Panc1 (cell line): ENCODE data around the gene TRIM41. TPM values are rescaled to one million over a fixed set of nuclear protein-coding genes. Genes with fewer than 3 reads are reported as not detected.

Source experiments
- ATAC-seq: fragments of 200-7000 bp; cut with Tn5 transposase; 2 replicates; pipeline ENCODE4 v1.9.1; 2020; ENCODE audit warnings: mild to moderate bottlenecking, moderate library complexity
- BruUV-seq: library from RNA; stranded (reverse); fragments of 400-500 nt; replicated peaks from 2 replicates; lab custom pipeline; 2021; lab: Mats Ljungman, UMichigan
- CTCF ChIA-PET: fragments of 300-600 bp; sonication (Branson Sonifier 250); formaldehyde crosslinking; loops from one replicate; lab custom pipeline; 2022; ENCODE audit warnings: antibody characterized with exemption; lab: Charles Lee
- POLR2A ChIA-PET: fragments of 300-600 bp; sonication (Branson Sonifier 250); formaldehyde crosslinking; loops from one replicate; lab custom pipeline; 2022; ENCODE audit warnings: antibody characterized with exemption; lab: Charles Lee
- DNase-seq: peaks from one replicate; pipeline ENCODE4 v3.0.0-alpha.2; 2010; ENCODE audit warnings: low read depth, low spot score
- H3K27ac ChIP-seq: 2 replicates; pipeline ENCODE4 v1.5.1; 2011; ENCODE audit warnings: mild to moderate bottlenecking, low read length, inconsistent platforms
- H3K27me3 ChIP-seq: fragments of 200-500 bp; sonication (Bioruptor generic); 2 replicates; pipeline ENCODE4 v1.6.0; 2014; ENCODE audit warnings: low read length, inconsistent platforms; ENCODE audit not compliant: control insufficient read depth, insufficient read depth
- H3K36me3 ChIP-seq: fragments of 200-500 bp; sonication (Bioruptor generic); 2 replicates; pipeline ENCODE4 v1.5.1; 2014; ENCODE audit warnings: inconsistent platforms, mild to moderate bottlenecking, low read length, moderate library complexity; ENCODE audit not compliant: control insufficient read depth, insufficient read depth
- H3K4me1 ChIP-seq: 2 replicates; pipeline ENCODE4 v1.5.1; 2011; ENCODE audit warnings: inconsistent platforms, mild to moderate bottlenecking, low read length, moderate library complexity; ENCODE audit not compliant: control insufficient read depth, insufficient read depth
- H3K4me3 ChIP-seq, 2 experiments: 2 replicates each; pipeline ENCODE4 v1.5.1; 2011 to 2012; ENCODE audit warnings: low read depth in 2 of 2, low read length in 2 of 2, mild to moderate bottlenecking in 2 of 2, inconsistent platforms in 1 of 2, moderate library complexity in 1 of 2
- H3K9me3 ChIP-seq: fragments of 200-500 bp; sonication (Bioruptor generic); 2 replicates; pipeline ENCODE4 v1.5.1; 2014; ENCODE audit warnings: low read depth, mild to moderate bottlenecking, inconsistent platforms, low read length, moderate library complexity; ENCODE audit not compliant: control insufficient read depth, insufficient read depth
- CTCF ChIP-seq: fragments of 450-650 bp; IDR thresholded peaks from 2 replicates; pipeline ENCODE4 v1.5.1; 2017; ENCODE audit warnings: mild to moderate bottlenecking
- POLR2AphosphoS5 ChIP-seq: IDR thresholded peaks from 2 replicates; pipeline ENCODE4 v1.6.1; 2012; ENCODE audit warnings: mild to moderate bottlenecking, low read depth, low read length, moderate library complexity
- SIN3A ChIP-seq: IDR thresholded peaks from 2 replicates; pipeline ENCODE4 v1.6.1; 2012; ENCODE audit warnings: low read depth, mild to moderate bottlenecking, low read length, moderate library complexity, borderline replicate concordance; ENCODE audit not compliant: insufficient read depth
- TCF7L2 ChIP-seq: IDR thresholded peaks from 2 replicates; pipeline ENCODE4 v1.6.1; 2011; ENCODE audit warnings: mild to moderate bottlenecking, low read depth, low read length, inconsistent platforms
- in situ Hi-C: cut with HindIII; loops from 2 replicates; pipeline ENCODE4 v1.10.0; 2016; ENCODE audit warnings: low sequenced_read_pairs, low pct_unique_long_range_greater_than_20kb
- intact Hi-C: fragments of 100-400 bp; cut with micrococcal nuclease; formaldehyde crosslinking; loops from one replicate; pipeline ENCODE4 v1.10.0; 2022; ENCODE audit not compliant: unreplicated experiment
- total RNA-seq: library from RNA; stranded (reverse); gene quantifications from one replicate; pipeline ENCODE4 v1.2.1, GENCODE V29; 2021; ENCODE audit not compliant: unreplicated experiment
- TF ChIP-seq, protein P1 (sequence below), 2 experiments: IDR thresholded peaks; 2 replicates each; pipeline ENCODE4 v1.6.1; 2011 to 2012; ENCODE audit warnings: low read depth in 2 of 2, control low read depth in 1 of 2, low read length in 1 of 2, mild to moderate bottlenecking in 1 of 2, moderate library complexity in 1 of 2; ENCODE audit not compliant: insufficient read depth in 1 of 2

Gene TRIM41
- total RNA-seq, 1 experiment from 2014 or later = 58.3 TPM

- H3K4me1 ChIP-seq = peaks cover 17% of the 10 kb centered on the region
- H3K27ac ChIP-seq = peak overlapping the region; percentile 81
- CTCF ChIA-PET = no interaction called here
- no peaks in the 10 kb centered on the region for H3K9me3 ChIP-seq
- no peaks in the 10 kb centered on the region for H3K27me3 ChIP-seq
- DNase-seq = no peak
- BruUV-seq = TSS peak; percentile 89
- H3K36me3 ChIP-seq = no peaks in the 10 kb centered on the region
- POLR2A ChIA-PET = interaction anchor here (0.6 to 1.8 kb wide), 4 partner anchors 8 to 51 kb away, joined by 4 to 14 read pairs (median 6); partner anchors contain the start of genes RACK1 and TRIM41
- TF ChIP-seq, protein P1, sequence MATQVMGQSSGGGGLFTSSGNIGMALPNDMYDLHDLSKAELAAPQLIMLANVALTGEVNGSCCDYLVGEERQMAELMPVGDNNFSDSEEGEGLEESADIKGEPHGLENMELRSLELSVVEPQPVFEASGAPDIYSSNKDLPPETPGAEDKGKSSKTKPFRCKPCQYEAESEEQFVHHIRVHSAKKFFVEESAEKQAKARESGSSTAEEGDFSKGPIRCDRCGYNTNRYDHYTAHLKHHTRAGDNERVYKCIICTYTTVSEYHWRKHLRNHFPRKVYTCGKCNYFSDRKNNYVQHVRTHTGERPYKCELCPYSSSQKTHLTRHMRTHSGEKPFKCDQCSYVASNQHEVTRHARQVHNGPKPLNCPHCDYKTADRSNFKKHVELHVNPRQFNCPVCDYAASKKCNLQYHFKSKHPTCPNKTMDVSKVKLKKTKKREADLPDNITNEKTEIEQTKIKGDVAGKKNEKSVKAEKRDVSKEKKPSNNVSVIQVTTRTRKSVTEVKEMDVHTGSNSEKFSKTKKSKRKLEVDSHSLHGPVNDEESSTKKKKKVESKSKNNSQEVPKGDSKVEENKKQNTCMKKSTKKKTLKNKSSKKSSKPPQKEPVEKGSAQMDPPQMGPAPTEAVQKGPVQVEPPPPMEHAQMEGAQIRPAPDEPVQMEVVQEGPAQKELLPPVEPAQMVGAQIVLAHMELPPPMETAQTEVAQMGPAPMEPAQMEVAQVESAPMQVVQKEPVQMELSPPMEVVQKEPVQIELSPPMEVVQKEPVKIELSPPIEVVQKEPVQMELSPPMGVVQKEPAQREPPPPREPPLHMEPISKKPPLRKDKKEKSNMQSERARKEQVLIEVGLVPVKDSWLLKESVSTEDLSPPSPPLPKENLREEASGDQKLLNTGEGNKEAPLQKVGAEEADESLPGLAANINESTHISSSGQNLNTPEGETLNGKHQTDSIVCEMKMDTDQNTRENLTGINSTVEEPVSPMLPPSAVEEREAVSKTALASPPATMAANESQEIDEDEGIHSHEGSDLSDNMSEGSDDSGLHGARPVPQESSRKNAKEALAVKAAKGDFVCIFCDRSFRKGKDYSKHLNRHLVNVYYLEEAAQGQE (IDR thresholded peaks at IDR 0.05; ENCODE audit: insufficient read depth in 1 of 2, low read depth in 2 of 2, low read length in 1 of 2) = no peak
- no peak for TF ChIP-seq SIN3A
- TF ChIP-seq POLR2AphosphoS5 = no peak
- no peak for TF ChIP-seq TCF7L2
- no peak for TF ChIP-seq CTCF
- intact Hi-C loops (no loop called here), in situ Hi-C loops (no loop called here)
- ATAC-seq = no peak
- peak overlapping the region; percentile 85 to 98 for H3K4me3 ChIP-seq
These were observed 30.6 kb upstream of the TRIM41 start for GRCh38 chr5:181192337-181193046.

DNA sequence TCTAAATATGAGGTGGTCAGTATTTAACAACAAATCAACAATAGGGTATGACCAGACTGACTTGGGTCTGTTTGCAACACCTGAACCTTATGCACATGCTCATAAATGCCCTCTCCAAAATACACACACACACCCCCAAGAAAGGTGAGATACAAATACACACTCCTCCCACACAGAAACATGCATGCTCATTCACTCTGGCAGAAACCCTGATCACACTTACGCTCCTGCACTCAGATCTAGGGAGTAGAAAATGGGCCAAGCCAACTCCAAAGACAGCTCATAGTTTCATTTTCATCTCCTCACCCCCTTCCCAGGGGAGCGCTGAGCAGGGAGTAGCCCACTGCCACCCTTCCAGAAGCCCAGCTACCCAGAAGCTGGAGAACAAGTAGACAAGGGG is 29.4 kb upstream of the TRIM41 start:
- TF ChIP-seq, protein P1 (IDR thresholded peaks at IDR 0.05; ENCODE audit: insufficient read depth in 1 of 2, low read depth in 2 of 2, low read length in 1 of 2) = no peak
- no peak for TF ChIP-seq CTCF
- TF ChIP-seq SIN3A = no peak
- CTCF ChIA-PET = no interaction called here
- no TSS peak for BruUV-seq
- intact Hi-C loops (no loop called here), in situ Hi-C loops (no loop called here)
- Histone ChIP-seq H3K4me3 (no peak overlapping the region), H3K36me3 (no peaks in the 10 kb centered on the region), H3K27ac (no peak overlapping the region), H3K27me3 (no peaks in the 10 kb centered on the region), H3K4me1 (peaks cover 22% of the 10 kb centered on the region), H3K9me3 (no peaks in the 10 kb centered on the region)
- DNase-seq = no peak
- POLR2A ChIA-PET = interaction anchor here (1.8 kb wide), 1 partner anchor 9 kb away, joined by 6 read pairs; no protein-coding TSS in a partner anchor
- ATAC-seq = no peak
